Thymus (tissue), 11 donors: ENCODE data around the gene CACNG4. TPM values are rescaled to one million over a fixed set of nuclear protein-coding genes. Genes with fewer than 3 reads are reported as not detected.

ENCODE experiments used
- DNase-seq, 9 donors: peaks; one replicate each; pipeline ENCODE4 v3.0.0-alpha.2; 2013; ENCODE audit warnings: low spot score in 9 of 9, low read depth in 6 of 9, missing footprints in 1 of 9
- H3K27ac ChIP-seq, 2 donors: one replicate each; pipeline ENCODE4 v1.5.1; 2013; ENCODE audit warnings: control low read depth in 1 of 2, low read depth in 1 of 2, low read length in 1 of 2, mild to moderate bottlenecking in 1 of 2, moderate library complexity in 1 of 2
- H3K27me3 ChIP-seq, 2 donors: one replicate each; pipeline ENCODE4 v1.5.1; 2013; ENCODE audit warnings: low read length in 1 of 2; ENCODE audit not compliant: control insufficient read depth in 2 of 2, insufficient read depth in 1 of 2
- H3K36me3 ChIP-seq, 2 donors: one replicate each; pipeline ENCODE4 v1.5.1; 2013; ENCODE audit warnings: low read length in 1 of 2, mild to moderate bottlenecking in 1 of 2, moderate library complexity in 1 of 2; ENCODE audit not compliant: control insufficient read depth in 2 of 2, insufficient read depth in 2 of 2
- H3K4me1 ChIP-seq, 2 donors: one replicate each; pipeline ENCODE4 v1.5.1; 2013; ENCODE audit warnings: low read length in 2 of 2; ENCODE audit not compliant: control insufficient read depth in 2 of 2, insufficient read depth in 2 of 2
- H3K4me3 ChIP-seq, 2 donors: one replicate each; pipeline ENCODE4 v1.5.1; 2013; ENCODE audit warnings: low read length in 2 of 2, control low read depth in 1 of 2, mild to moderate bottlenecking in 1 of 2
- H3K9me3 ChIP-seq, 2 donors: one replicate each; pipeline ENCODE4 v1.5.1; 2013; ENCODE audit warnings: low read length in 1 of 2, mild to moderate bottlenecking in 1 of 2; ENCODE audit not compliant: control insufficient read depth in 2 of 2, insufficient read depth in 1 of 2
- WGBS: extraction: QIAGEN DNeasy Blood & Tissue Kit; methylation state at CpG from one replicate; pipeline ENCODE4 v1.1.7; 2013; 5-methylcytosine and 5-hydroxymethylcytosine counted together
- polyA plus RNA-seq: library from polyadenylated mRNA; stranded (reverse); fragments of 200-250 nt; gene quantifications from one replicate; pipeline ENCODE4 v1.2.3, GENCODE V29; 2013
- total RNA-seq: library from RNA; stranded (reverse); fragments of 120-200 nt; gene quantifications from one replicate; pipeline ENCODE4 v1.2.4, GENCODE V29; 2013
- donor health status: healthy.

Gene CACNG4
- total and polyA plus RNA-seq, 2 donors: 0.07 to 0.09 TPM

DNA sequence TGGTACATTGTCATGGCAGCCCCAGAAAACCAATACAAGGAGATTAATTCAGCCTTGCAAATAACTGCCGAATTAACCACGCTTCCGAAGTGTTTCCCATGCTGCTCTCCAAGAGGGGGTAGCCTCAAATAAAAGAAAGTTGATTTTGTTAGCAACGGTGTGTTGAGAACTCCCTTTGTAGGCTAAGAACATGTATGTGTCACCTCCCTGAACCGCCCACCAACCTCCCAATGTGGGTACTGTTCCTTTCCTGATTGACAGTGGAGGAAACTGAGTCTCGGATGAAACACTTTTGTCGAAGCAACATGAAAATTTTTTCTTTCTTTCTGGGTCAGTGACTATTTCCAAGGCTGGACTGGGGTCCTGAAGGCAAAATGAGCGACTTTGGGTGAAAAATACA is 25.1 kb downstream of the CACNG4 start:
- DNase-seq: no peak
- WGBS: 91% methylated on average over 8 of the region's 8 CpGs
- H3K36me3 ChIP-seq: no peaks in the 10 kb centered on the region

GRCh38 chr17:66990047-66990446 is 25.5 kb downstream of the CACNG4 start:
- no peak for DNase-seq
- H3K27ac ChIP-seq: no peak overlapping the region
- no peaks in the 10 kb centered on the region for H3K9me3 ChIP-seq
- no peak overlapping the region for H3K4me3 ChIP-seq
- H3K36me3 ChIP-seq: no peaks in the 10 kb centered on the region
- no peaks in the 10 kb centered on the region for H3K4me1 ChIP-seq
- WGBS: 85% methylated on average over 6 of the region's 6 CpGs
- peaks cover 0 to 25% of the 10 kb centered on the region in 2 donors for H3K27me3 ChIP-seq

More for the DNA sequence above, 25.1 kb downstream of the CACNG4 start:
- Histone ChIP-seq H3K4me1 (no peaks in the 10 kb centered on the region), H3K27me3 (peaks cover 0 to 29% of the 10 kb centered on the region in 2 donors), H3K27ac (no peak overlapping the region), H3K9me3 (no peaks in the 10 kb centered on the region), H3K4me3 (no peak overlapping the region)

DNA sequence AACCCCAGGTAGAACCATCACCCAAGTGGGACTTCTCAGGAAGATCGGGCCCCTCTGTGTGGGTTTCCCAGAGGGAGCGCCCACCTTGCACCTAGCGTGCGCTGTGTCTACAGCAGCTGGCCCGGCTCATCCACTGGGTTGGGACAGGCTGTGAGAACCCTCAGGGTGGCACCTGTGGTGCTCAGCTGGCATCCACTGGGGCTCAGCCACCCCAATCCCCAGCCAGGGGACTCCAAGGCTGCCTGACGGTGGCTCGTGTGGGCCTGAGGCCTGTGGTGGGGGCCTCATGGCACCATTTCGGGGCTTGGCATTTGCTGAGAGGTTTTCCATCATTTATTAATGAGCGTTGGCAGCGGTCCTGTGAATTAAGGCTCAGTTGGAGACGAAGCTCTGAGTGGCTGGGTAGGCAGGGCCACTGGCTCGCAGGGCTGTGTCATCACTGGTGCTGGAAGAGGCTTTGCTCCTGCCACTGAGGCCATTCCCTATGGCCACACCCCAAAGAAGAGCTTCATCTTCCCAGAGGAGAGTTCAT is 28.5 kb downstream of the CACNG4 start:
- no peaks in the 10 kb centered on the region for H3K4me1 ChIP-seq
- WGBS: 97% methylated on average over 12 of the region's 12 CpGs
- no peak for DNase-seq
- H3K27ac ChIP-seq: no peak overlapping the region
- no peak overlapping the region for H3K4me3 ChIP-seq
- no peaks in the 10 kb centered on the region for H3K9me3 ChIP-seq
- H3K27me3 ChIP-seq: peaks cover 0 to 15% of the 10 kb centered on the region in 2 donors
- H3K36me3 ChIP-seq: no peaks in the 10 kb centered on the region

- H3K4me3 ChIP-seq: no peak overlapping the region
- no peaks in the 10 kb centered on the region for H3K36me3 ChIP-seq
- no peak for DNase-seq
- H3K27me3 ChIP-seq: peaks cover 0 to 6% of the 10 kb centered on the region in 2 donors
- no peaks in the 10 kb centered on the region for H3K4me1 ChIP-seq
- no peaks in the 10 kb centered on the region for H3K9me3 ChIP-seq
- 95% methylated on average over 8 of the region's 8 CpGs for WGBS
- no peak overlapping the region for H3K27ac ChIP-seq
Observed at GRCh38 chr17:66994361-66994760, 29.9 kb downstream of the CACNG4 start.

- DNase-seq: no peak
Observed at GRCh38 chr17:66994930-66995535, 30.5 kb downstream of the CACNG4 start.

DNA sequence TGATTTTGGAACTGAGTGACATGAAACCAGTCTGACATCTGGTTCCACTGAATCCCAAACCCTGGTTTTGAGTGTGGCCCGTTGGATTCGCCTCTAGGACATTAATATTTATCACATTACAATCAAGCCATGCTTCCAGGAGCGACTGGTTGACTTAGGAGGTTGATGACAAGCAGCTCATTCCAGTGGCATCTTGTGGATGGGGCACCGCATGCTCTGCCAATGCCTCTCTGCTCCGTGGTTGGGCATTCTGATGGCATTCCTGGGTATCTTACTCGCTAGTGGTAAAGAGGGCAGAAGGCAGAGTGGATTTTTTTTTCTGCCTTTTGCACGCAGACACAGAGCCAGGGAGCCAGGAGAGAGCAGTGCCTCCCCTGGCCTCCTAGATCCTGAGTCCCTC is 31.4 kb downstream of the CACNG4 start:
- Histone ChIP-seq H3K36me3 (no peaks in the 10 kb centered on the region), H3K9me3 (no peaks in the 10 kb centered on the region), H3K27ac (no peak overlapping the region), H3K4me1 (no peaks in the 10 kb centered on the region), H3K4me3 (no peak overlapping the region), H3K27me3 (no peaks in the 10 kb centered on the region)
- WGBS: 90% methylated on average over 7 of the region's 7 CpGs
- no peak for DNase-seq

More at GRCh38 chr17:66994930-66995535, 30.5 kb downstream of the CACNG4 start:
- 89% methylated on average over 12 of the region's 12 CpGs for WGBS
- Histone ChIP-seq H3K4me3 (no peak overlapping the region), H3K27ac (no peak overlapping the region), H3K9me3 (no peaks in the 10 kb centered on the region), H3K36me3 (no peaks in the 10 kb centered on the region), H3K27me3 (no peaks in the 10 kb centered on the region), H3K4me1 (no peaks in the 10 kb centered on the region)

DNA sequence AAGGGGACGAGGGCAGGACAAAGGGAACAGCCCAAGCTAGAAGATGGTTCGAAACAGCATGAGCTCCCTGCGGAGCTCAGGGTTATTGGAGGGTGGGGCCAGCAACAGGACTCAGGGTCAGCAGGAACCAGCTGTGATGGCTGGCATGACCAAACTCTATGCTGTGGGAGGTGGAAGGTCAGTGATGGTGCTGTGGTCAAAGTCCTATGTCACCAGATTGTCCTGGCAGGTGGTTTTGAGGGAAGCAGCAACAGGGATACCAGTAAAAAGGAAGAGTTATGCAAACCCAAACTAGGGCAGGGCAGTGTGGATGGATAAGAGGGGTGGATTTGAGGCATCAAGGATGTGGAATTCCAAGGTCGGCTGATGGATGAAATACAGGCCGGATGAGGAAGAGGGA is 32.4 kb downstream of the CACNG4 start:
- Histone ChIP-seq H3K4me1 (no peaks in the 10 kb centered on the region), H3K36me3 (no peaks in the 10 kb centered on the region), H3K27me3 (no peaks in the 10 kb centered on the region), H3K27ac (no peak overlapping the region), H3K4me3 (no peak overlapping the region), H3K9me3 (peaks cover 0 to 4% of the 10 kb centered on the region in 2 donors)
- WGBS: 93% methylated on average over 5 of the region's 5 CpGs
- no peak for DNase-seq

GRCh38 chr17:67003231-67003630 is 38.7 kb downstream of the CACNG4 start:
- Histone ChIP-seq H3K4me1 (no peaks in the 10 kb centered on the region), H3K27ac (no peak overlapping the region), H3K9me3 (peaks cover 0 to 4% of the 10 kb centered on the region in 2 donors), H3K4me3 (no peak overlapping the region), H3K27me3 (peaks cover 0 to 3% of the 10 kb centered on the region in 2 donors), H3K36me3 (no peaks in the 10 kb centered on the region)
- no peak for DNase-seq
- WGBS: 97% methylated on average over 2 of the region's 2 CpGs

GRCh38 chr17:67004181-67004580 is 39.7 kb downstream of the CACNG4 start:
- Histone ChIP-seq H3K27ac (no peak overlapping the region), H3K27me3 (peaks cover 0 to 3% of the 10 kb centered on the region in 2 donors), H3K36me3 (no peaks in the 10 kb centered on the region), H3K9me3 (peaks cover 0 to 4% of the 10 kb centered on the region in 2 donors), H3K4me1 (no peaks in the 10 kb centered on the region), H3K4me3 (no peak overlapping the region)
- WGBS: 83% methylated on average over 11 of the region's 11 CpGs
- no peak for DNase-seq
